ENCODE results near the gene GLRA1.
"Not testable (repeated sequence)": the region's sequence is repeated elsewhere in the genome, so short reads cannot be mapped to it uniquely, and the experiment has no call there.

Gene GLRA1

GRCh38 chr5:151811593-151812321 lies 112.9 kb downstream of the GLRA1 start:
- DNase-seq, result no peak

DNA sequence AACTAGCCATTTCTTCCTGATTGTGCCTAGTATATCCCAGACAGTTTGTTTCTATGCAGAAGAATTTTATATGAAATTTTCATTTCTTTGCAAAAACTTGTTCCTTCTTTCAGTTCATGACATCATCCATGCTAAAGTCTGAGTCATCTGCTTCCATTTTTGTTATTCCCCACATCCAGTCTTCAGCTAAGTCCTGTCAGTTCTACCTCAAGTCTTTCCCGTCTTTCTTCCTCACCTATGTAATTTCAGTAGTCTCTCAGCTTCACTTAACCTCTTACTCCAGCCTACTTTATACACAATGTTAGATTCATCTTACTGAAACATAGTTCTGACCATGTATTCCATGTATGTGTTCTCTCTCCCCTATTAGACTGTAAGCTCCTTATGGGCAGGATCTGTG lies 113.8 kb downstream of the GLRA1 start:
- no peak for DNase-seq

- DNase-seq, result no peak
These were observed 114.2 kb downstream of the GLRA1 start for GRCh38 chr5:151810449-151810848.

DNA sequence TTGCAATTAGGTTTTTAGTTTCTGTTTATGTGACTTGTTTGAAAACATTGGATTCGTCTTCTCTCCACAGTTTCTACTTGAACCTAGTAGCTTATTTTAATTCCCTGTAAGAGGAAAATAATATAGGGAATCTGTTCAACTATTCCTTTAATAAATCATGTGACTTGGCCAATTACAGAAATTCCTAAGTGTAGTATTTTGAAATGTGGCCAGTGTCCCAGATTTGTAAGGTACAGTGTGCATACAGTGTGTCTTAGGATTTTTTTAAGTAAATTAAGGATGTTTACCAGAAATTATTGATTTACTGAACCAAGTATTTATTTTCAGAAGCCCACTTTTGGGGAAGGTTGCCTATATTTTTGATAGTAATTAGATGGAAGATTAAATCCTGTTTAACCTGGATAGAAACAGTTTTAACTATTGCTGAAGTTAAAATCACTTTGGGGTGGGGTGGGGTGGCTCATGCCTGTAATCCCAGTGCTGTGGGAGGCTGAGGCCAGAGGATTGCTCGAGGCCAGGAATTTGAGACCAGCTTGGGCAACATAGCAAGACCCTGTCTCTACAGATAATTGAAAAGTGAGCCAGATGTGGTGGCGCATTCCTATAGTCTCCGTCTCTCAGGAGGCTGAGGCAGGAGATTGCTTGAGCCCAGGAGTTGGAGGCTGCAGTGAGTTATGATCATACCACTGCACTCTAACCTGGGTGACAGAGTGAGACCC lies 116.0 kb downstream of the GLRA1 start:
- DNase-seq, result no peak

DNA sequence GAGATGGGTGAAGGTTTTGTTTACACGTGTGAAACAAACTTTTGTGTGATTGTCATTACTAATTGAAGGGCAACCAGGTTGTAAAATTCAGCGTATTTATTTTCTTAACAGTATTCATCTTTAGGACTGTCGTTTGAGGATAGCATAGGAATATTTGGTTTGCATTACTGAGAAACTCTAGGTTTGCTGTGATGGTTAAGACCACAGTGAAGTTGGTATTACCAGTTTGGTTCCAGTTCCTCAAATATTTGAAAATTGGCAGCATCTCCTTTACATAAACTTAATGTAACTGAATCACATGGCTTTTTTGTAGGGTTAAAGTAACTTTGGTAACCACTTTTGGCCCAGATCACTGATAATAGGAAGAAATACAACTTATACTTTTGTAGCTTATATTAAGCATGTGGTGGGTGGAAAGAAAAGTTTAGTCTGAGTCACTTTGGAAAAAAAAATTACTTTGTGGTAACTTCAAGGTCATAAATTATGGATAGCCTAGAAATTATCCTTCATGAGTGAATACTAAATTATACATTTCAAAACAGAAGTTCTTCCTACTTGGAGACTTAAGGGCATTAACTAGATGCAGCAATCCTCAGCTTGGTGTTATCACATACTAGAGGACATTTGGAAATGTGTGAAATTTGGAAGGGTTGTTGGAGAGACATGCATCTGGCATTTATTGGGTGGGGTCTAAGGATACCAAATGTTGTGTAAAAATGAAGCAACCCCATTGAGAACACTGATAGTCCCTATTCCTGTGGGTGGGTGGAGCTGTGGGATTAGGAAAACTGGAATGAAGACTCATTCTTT lies 119.0 kb downstream of the GLRA1 start:
- no peak for DNase-seq

DNA sequence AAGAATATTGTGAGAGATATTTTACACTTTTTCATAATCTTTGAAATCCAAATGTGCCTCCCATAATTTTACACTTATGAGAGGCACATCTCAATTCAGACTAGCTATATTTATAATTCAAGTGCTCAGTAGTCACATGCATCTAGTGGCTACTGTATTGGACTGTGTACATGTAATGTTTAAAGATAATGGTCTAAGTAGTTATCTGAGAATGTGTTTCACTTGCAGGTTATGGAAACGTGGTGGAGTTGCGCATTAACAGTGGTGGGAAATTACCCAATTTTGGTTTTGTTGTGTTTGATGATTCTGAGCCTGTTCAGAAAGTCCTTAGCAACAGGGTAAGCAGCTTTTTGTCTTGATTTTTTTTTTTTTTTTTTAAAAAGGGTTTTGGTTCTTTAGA lies 124.1 kb downstream of the GLRA1 start:
- no peak for DNase-seq

- no peak for DNase-seq
These were observed 125.2 kb downstream of the GLRA1 start for GRCh38 chr5:151799407-151799806.

DNA sequence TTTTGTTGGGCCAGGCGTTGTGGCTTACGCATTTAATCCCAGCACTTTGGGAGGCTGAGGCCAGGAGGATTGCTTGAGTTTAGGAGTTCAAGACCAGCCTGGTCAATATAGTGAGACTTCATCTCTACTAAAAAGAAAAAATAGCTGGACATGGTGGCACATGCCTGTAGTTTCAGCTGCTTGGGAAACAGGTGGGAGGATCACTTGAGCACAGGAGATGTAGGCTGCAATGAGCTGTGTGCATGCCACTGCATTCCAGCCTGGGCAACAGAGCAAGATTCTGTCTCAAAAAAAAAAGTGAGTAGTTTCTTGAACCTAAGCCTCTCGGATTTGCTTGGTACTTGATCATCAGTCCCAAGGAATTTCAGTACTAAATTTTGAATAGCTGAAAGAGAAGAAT lies 126.0 kb downstream of the GLRA1 start:
- DNase-seq, result no peak

GRCh38 chr5:151795426-151795825 lies 129.2 kb downstream of the GLRA1 start:
- DNase-seq, result no peak

DNA sequence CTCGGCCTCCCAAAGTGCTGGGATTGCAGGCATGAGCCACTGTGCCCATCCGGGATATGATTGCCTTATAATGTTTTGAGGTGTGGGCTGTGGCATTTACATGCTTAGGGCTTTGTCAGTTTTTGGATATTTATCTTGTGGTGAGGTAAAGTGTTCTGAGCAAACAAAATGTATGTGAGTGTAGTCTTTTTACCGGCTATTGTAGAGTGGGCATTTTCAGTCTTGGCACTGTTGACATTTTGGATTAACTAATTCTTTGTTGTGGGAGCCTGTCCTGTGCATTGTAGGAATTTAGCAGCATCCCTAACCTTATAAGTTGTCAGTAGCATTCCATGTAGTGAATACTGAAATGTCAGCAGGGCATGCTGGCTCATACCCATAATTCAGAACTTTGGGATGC lies 131.3 kb downstream of the GLRA1 start:
- no peak for DNase-seq

- DNase-seq, result no peak
These were observed 136.8 kb downstream of the GLRA1 start for GRCh38 chr5:151787817-151788216.

- DNase-seq, result no peak
These were observed 138.2 kb downstream of the GLRA1 start for GRCh38 chr5:151786468-151786867.

DNA sequence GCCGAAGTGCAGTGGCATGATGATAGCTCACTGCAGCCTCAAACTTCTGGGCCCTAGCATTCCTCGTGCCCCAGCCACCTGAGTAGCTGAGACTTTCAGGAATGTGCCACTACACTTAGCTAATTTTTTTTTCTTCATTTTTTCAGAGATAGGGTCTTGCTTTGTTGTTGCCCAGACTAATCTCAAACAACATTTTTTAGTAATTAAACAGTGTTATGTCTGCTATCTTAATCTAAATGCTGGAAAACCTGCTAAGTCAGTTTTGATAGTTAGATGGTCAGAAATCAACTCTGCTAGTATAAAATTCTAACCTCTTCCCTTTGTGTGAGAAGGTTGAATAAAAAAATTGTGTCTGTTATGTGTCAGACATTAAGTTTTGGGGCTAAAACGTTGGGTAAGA lies 140.5 kb downstream of the GLRA1 start:
- no peak for DNase-seq

GRCh38 chr5:151783664-151784063 lies 141.0 kb downstream of the GLRA1 start:
- DNase-seq, result not testable (repeated sequence)

- DNase-seq, result no peak
These were observed 143.4 kb downstream of the GLRA1 start for GRCh38 chr5:151781201-151781600.

DNA sequence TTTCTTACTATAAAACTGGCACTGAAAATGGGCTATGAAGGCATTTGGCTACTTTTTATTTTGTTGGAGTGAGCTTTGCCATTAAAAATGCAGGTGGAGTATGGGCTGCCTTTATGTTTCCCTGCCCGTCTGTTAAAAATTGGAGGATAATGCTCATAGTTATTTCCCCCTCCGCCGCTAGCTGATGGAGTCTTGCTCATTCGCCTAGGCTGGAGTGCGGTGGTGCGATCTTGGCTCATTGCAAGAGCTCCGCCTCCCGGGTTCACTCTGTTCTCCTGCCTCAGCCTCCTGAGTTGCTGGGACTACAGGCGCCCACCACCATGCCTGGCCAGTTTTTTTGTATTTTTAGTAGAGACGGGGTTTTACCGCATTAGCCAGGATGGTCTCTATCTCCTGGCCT lies 144.3 kb downstream of the GLRA1 start:
- no peak for DNase-seq

GRCh38 chr5:151779531-151780125 lies 145.0 kb downstream of the GLRA1 start:
- no peak for DNase-seq

DNA sequence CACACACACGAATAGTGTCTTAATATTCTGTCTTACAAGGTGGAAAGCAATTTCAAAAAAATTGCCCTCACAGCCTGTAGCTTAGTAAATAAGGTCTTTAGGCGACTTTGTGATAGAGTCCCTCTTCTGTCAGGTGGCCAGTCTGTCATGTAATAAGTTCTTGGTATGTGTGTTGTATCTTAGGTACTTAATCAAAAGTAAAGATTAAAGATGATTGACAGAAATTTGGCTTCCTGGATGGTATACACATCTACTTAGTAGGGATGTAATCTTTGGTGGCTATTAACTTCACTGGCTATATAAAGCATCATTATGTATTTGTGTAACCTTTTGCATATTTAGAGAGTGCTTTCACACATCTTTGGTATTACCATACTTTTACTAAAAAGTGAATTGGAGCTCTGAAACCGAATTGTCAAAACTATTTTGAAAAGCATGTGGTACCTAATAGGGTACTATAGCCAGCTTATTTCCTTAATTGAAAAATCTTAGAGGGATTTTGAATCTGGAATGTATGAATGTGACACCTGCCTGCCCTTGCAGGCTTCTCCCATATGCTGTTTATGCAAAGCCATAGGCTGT lies 149.5 kb downstream of the GLRA1 start:
- DNase-seq, result peak; percentile 77

DNA sequence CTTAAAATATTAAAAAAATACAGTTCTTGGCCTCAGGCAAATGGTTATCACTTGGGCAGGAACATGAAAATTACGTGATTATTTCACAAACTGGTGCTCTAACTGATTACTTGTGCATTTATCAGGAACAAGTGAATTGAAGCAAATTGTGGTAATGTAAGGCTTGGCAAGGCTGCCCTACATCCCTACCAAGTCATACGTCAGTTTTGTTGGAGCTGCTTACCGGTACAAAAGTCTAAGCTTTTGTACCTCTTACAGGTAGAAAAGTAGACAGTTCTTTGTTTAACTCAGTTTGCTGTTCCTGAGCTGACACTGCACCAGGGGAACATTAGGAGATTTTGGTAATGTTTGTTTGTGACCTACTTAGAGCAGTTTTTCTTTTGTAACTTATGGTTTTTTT lies 150.7 kb downstream of the GLRA1 start:
- DNase-seq, result no peak

DNA sequence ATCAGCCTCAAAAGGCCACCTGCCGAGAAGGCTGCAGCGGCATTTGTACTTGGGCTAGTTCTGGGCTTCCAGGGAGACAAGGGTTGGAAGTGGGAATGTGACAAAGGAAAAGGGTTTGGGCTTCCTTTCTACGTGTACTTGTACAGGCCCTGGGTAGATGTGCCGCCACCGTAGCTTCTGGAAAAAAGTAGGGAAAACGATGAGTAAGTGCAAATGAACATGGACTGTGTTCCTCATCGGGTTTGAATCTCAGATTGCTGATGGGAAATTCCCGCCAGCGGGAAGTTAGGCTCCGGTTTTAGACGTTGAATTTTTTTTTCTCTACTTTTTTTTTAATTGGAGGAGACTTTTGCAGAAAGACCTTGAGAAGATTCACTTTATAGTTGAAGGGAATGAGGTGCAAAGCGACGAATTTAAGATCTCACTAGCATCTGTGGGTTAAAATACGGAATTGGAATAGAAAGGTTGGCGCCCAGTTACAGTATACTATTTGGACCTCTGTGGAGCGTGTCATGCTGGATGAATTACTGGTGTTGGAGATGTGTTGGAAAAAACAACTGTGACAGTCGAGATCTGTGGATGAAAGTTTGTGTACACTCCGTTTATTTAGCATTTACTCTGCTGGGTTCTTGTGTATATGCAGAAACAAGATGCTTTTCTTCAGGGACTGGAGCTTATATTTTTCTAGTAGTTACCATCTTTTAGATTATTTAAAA lies 151.6 kb downstream of the GLRA1 start:
- DNase-seq, result no peak

All from NCI-H524 treated with DMSO at 0.1 percent for 48 hours (cell line).